Hepatocyte (in vitro differentiated cells): Measurements from ENCODE around the gene GLI2. TPM values are rescaled to one million over a fixed set of nuclear protein-coding genes. Genes with fewer than 3 reads are reported as not detected.

ENCODE experiments used
- DNase-seq: peaks from one replicate; pipeline ENCODE4 v3.0.0-alpha.2; 2016; ENCODE audit warnings: low spot score
- H2AFZ ChIP-seq: fragments of 200-600 bp; sonication (generic); 2 replicates; pipeline ENCODE4 v1.6.0; 2016; ENCODE audit warnings: antibody characterized with exemption, mild to moderate bottlenecking
- H3K27ac ChIP-seq: fragments of 200-600 bp; sonication (generic); 2 replicates; pipeline ENCODE4 v1.5.1; 2016; ENCODE audit warnings: mild to moderate bottlenecking
- H3K27me3 ChIP-seq: fragments of 200-600 bp; sonication (generic); 2 replicates; pipeline ENCODE4 v1.6.1; 2016
- H3K36me3 ChIP-seq: fragments of 200-600 bp; sonication (generic); replicated peaks from 2 replicates; pipeline ENCODE4 v1.5.1; 2016; ENCODE audit warnings: low read depth; ENCODE audit not compliant: insufficient read depth
- H3K4me1 ChIP-seq: fragments of 200-600 bp; sonication (generic); 2 replicates; pipeline ENCODE4 v1.5.1; 2016; ENCODE audit warnings: mild to moderate bottlenecking, moderate library complexity; ENCODE audit not compliant: insufficient read depth
- H3K4me2 ChIP-seq: fragments of 200-600 bp; sonication (generic); 2 replicates; pipeline ENCODE4 v1.6.0; 2016
- H3K4me3 ChIP-seq: fragments of 200-600 bp; sonication (generic); 2 replicates; pipeline ENCODE4 v1.5.1; 2016; ENCODE audit warnings: mild to moderate bottlenecking
- H3K79me2 ChIP-seq: fragments of 200-600 bp; sonication (generic); 2 replicates; pipeline ENCODE4 v1.6.0; 2017; ENCODE audit warnings: mild to moderate bottlenecking
- H3K9me2 ChIP-seq: fragments of 200-600 bp; sonication (generic); replicated peaks from 2 replicates; pipeline ENCODE4 v1.6.0; 2017; ENCODE audit warnings: mild to moderate bottlenecking; ENCODE audit not compliant: insufficient read depth
- H3K9me3 ChIP-seq: fragments of 200-600 bp; sonication (generic); 2 replicates; pipeline ENCODE4 v1.5.1; 2016; ENCODE audit warnings: low read depth, mild to moderate bottlenecking
- H4K20me1 ChIP-seq: fragments of 200-600 bp; sonication (generic); 2 replicates; pipeline ENCODE4 v1.6.0; 2016; ENCODE audit warnings: mild to moderate bottlenecking; ENCODE audit not compliant: insufficient read depth, poor library complexity, severe bottlenecking
- EZH2 ChIP-seq: fragments of 200-600 bp; sonication (generic); IDR thresholded peaks from 2 replicates; pipeline ENCODE4 v1.6.1; 2016; ENCODE audit warnings: antibody characterized with exemption, mild to moderate bottlenecking, borderline replicate concordance
- EZH2phosphoT487 ChIP-seq: fragments of 200-600 bp; sonication (generic); IDR thresholded peaks from one replicate; pipeline ENCODE4 v1.6.1; 2018; ENCODE audit warnings: antibody characterized with exemption, mild to moderate bottlenecking, low read depth, moderate library complexity; ENCODE audit not compliant: unreplicated experiment, severe bottlenecking
- WGBS: methylation state at CpG from one replicate; pipeline ENCODE4 v1.1.6; 2016; ENCODE audit warnings: low lambda C conversion rate; ENCODE audit errors: missing lambda C conversion rate; 5-methylcytosine and 5-hydroxymethylcytosine counted together
- polyA plus RNA-seq: library from polyadenylated mRNA; unstranded; fragments of >200 nt; fragmentation: Nextera tagmentation; extraction: Ambion mirVana; gene quantifications from 2 replicates; pipeline ENCODE4 v1.2.1, GENCODE V29; 2016
- total RNA-seq: library from RNA; depleted of rRNA; stranded (reverse); fragments of >200 nt; gene quantifications from 2 replicates; pipeline ENCODE4 v1.2.3, GENCODE V29; 2014
- TF ChIP-seq, protein P1 (sequence below): fragments of 200-600 bp; sonication (generic); IDR thresholded peaks from 2 replicates; pipeline ENCODE4 v1.5.1; 2016; ENCODE audit warnings: antibody characterized with exemption, mild to moderate bottlenecking; ENCODE audit not compliant: poor library complexity

Gene GLI2
- total and polyA plus RNA-seq, 2 experiments from 2014 or later = 5.3 to 5.8 TPM

DNA sequence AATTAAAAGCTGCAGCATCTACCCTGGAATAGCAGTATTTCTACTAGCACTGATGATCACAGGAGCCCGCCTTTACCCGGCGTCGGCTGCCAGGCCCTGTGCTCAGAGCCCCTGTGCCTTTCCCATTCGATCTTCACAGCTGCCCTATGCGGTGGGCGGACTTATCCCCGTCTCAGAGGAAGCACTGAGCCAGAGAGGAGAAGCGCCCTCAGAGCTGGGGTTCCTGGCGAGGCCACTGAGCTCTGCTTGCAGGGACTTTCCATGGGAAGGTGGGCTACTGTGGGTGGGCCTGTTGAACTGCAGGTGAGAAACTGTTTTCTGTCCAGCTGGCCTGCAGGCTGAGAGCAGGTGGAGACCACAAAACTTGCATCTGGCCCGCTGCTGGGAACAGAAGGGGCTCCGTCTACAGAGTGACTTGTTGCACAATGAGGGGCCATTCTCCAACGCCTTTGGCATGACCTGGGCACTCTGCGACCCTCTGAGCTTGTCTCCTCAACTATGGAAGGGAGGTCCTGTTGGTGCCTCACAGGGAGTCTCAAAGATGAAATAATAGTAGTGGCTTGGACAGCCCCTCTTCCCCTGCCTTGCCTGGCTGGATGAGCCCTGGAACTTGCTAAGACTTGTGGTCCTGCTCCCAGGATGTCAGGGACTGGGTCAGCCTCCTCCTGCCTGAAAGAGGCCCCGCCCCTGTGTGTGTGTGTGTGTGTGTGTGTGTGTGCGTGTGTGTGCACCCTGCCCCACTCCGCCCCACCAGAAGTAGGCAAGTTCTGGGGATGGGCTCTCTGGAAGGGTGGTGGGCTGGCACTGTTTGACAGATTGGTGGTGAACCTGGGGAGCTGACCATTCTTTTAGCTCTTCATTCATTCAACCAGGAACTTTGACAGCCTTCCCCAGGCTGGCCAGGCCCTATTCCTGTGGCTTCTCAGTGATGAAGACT lies 32.7 kb downstream of the GLI2 start:
- peaks cover 48% of the 10 kb centered on the region for H3K4me1 ChIP-seq
- H3K27me3 ChIP-seq = no peaks in the 10 kb centered on the region
- no peaks in the 10 kb centered on the region for H3K9me3 ChIP-seq
- peaks cover 29% of the 10 kb centered on the region for H3K79me2 ChIP-seq
- WGBS = 91% methylated on average over 17 of the region's 17 CpGs
- no peak overlapping the region for H3K4me2 ChIP-seq
- no peaks in the 10 kb centered on the region for H4K20me1 ChIP-seq
- no peak for DNase-seq
- no peak overlapping the region for H3K4me3 ChIP-seq
- no peaks in the 10 kb centered on the region for H3K36me3 ChIP-seq
- H3K27ac ChIP-seq = no peak overlapping the region
- no peaks in the 10 kb centered on the region for H3K9me2 ChIP-seq
- no peak for TF ChIP-seq EZH2
- TF ChIP-seq, protein P1, sequence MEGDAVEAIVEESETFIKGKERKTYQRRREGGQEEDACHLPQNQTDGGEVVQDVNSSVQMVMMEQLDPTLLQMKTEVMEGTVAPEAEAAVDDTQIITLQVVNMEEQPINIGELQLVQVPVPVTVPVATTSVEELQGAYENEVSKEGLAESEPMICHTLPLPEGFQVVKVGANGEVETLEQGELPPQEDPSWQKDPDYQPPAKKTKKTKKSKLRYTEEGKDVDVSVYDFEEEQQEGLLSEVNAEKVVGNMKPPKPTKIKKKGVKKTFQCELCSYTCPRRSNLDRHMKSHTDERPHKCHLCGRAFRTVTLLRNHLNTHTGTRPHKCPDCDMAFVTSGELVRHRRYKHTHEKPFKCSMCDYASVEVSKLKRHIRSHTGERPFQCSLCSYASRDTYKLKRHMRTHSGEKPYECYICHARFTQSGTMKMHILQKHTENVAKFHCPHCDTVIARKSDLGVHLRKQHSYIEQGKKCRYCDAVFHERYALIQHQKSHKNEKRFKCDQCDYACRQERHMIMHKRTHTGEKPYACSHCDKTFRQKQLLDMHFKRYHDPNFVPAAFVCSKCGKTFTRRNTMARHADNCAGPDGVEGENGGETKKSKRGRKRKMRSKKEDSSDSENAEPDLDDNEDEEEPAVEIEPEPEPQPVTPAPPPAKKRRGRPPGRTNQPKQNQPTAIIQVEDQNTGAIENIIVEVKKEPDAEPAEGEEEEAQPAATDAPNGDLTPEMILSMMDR = no peak
- no peak for TF ChIP-seq EZH2phosphoT487
- H2AFZ ChIP-seq = no peak overlapping the region

DNA sequence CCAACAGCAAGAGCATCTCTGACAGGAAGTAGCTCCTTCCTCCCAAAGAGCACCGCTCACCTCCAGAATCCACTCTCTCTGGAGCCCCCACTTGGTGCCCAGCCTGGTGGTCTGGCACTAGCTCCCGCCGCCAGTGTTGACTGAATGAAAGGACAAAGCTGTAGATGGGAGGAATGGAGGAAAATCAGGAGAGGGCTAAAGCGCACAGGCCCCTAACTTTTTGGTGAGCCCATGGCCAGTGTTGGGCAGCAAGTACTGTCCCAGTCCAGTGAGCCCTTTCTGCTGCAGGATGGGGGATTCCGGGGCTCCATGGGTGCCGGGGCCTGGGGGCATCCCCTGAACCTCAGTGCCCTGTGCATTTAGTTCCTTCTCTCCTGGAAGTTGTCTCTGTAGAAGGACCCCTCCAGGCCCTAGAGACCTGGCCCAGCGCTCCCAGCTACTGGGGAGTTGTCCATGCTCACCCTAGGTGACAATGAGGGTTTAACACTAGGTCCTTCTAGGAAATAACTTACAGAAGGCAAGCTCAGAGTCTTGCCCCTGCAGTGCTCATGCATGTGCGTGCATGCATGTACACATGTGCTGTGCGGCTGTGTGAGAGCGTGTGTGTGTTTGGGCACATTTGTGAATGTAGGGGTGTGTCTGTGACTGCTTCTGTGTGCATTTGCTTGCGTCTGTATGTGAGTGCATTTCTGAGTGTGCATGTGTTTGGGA lies 33.6 kb downstream of the GLI2 start:
- H3K27ac ChIP-seq = no peak overlapping the region
- peaks cover 47% of the 10 kb centered on the region for H3K4me1 ChIP-seq
- no peaks in the 10 kb centered on the region for H3K36me3 ChIP-seq
- H3K9me3 ChIP-seq = no peaks in the 10 kb centered on the region
- DNase-seq = no peak
- no peak overlapping the region for H3K4me2 ChIP-seq
- H3K4me3 ChIP-seq = no peak overlapping the region
- H4K20me1 ChIP-seq = no peaks in the 10 kb centered on the region
- H3K79me2 ChIP-seq = peaks cover 23% of the 10 kb centered on the region
- no peak overlapping the region for H2AFZ ChIP-seq
- no peaks in the 10 kb centered on the region for H3K27me3 ChIP-seq
- H3K9me2 ChIP-seq = no peaks in the 10 kb centered on the region
- TF ChIP-seq, protein P1 = no peak
- no peak for TF ChIP-seq EZH2phosphoT487
- TF ChIP-seq EZH2 = no peak
- WGBS = 98% methylated on average over 11 of the region's 11 CpGs

DNA sequence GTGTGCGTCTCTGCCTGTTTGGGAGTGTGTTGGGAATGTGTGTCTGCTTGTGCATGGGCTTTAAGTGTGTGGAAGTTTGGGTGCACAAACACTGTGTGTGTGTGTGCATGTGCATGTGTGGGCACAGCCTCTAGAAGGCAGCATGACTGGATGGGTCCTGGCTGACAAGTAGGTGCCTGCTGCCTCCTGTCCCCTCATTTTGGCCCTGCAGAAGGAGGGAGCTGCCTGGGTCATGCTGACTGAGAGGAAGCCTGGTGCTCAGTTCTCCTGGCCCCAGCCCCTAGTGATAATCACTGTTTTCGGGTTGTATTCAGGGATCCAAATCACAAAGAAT lies 34.1 kb downstream of the GLI2 start:
- Histone ChIP-seq H3K36me3 (no peaks in the 10 kb centered on the region), H2AFZ (no peak overlapping the region), H3K27ac (no peak overlapping the region), H3K79me2 (peaks cover 24% of the 10 kb centered on the region), H3K27me3 (no peaks in the 10 kb centered on the region), H3K9me2 (no peaks in the 10 kb centered on the region), H3K9me3 (no peaks in the 10 kb centered on the region), H3K4me2 (no peak overlapping the region), H3K4me3 (no peak overlapping the region), H3K4me1 (peaks cover 42% of the 10 kb centered on the region), H4K20me1 (no peaks in the 10 kb centered on the region)
- WGBS = 97% methylated on average over 2 of the region's 2 CpGs
- TF ChIP-seq EZH2phosphoT487 (no peak), EZH2 (no peak)
- TF ChIP-seq, protein P1 = no peak
- DNase-seq = no peak
